HL-60/S4 (cell line): ENCODE results near the gene PRODH2.
"Not testable (repeated sequence)": the region's sequence is repeated elsewhere in the genome, so short reads cannot be mapped to it uniquely, and the experiment has no call there.

Experiments used
- in situ Hi-C: fragments of 300-500 bp; cut with MboI; formaldehyde crosslinking; loops from 2 replicates; pipeline ENCODE4 v1.14.3; 2022; ENCODE audit warnings: low sequenced_read_pairs

Gene PRODH2

DNA sequence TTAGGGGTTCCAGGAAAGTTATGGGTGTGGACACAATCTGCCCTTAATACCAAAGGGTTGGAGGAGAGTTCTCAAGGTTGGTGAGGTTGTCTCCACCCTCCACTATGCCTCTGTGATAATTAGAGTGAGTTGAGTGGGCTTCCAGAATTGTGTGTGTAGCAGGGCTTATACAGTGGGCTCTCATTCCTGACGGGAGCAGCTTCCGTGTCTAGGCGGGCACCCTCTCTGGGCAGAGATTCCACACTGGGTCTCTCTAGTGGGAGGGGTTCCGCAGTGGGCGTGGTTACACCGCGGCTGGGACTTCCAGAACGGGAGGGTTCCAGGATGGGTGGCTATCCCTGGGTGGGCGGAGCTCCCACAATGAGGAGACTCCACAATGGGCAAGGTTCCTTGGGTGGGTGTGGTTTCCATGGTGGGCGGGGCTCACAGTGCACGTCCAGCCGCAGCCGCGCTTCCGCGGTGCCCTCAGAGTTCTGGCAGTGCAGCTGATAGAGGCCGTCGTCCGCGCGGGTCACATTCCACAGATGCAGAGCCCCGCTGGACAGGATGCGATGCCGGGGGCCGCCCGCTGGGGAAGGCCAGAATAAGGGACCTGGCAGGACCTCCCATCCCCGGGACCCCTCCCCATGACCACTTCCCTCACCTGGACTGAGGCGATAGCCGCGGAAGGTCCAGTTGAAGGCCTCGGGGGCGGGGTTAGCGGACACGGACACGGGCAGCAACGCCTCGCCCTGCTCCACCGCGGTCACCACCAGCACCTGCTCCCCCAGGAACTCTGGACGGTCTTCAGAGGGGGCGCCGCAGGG is 31.2 kb upstream of the PRODH2 start:
- in situ Hi-C loops: no loop called here

DNA sequence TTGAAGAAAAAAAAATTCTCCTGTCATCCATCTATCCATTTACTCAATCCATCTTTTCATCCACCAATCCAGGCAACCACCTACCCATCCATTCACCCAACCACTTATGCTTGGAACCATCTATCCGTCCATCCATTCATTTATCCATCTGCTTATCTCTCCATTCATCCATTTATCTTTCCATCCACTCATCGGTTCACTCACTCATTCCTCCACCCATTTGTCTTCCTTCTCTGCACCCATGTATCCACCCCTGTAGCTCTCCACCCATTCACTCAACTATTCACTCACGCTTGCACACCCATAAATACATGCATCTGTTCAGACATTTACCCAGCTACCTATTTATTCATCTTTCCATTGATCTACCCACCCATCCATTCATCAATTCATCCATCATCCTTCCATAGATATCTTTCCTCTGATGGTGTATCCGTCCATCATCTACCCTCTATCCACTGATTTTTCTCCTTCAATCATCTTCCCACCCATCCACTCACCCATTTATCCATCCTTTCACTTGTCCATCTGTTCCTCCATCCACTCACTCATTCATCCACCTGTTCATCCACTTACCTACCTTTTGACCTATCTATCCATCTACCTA is 30.1 kb upstream of the PRODH2 start:
- in situ Hi-C loops: no loop called here

DNA sequence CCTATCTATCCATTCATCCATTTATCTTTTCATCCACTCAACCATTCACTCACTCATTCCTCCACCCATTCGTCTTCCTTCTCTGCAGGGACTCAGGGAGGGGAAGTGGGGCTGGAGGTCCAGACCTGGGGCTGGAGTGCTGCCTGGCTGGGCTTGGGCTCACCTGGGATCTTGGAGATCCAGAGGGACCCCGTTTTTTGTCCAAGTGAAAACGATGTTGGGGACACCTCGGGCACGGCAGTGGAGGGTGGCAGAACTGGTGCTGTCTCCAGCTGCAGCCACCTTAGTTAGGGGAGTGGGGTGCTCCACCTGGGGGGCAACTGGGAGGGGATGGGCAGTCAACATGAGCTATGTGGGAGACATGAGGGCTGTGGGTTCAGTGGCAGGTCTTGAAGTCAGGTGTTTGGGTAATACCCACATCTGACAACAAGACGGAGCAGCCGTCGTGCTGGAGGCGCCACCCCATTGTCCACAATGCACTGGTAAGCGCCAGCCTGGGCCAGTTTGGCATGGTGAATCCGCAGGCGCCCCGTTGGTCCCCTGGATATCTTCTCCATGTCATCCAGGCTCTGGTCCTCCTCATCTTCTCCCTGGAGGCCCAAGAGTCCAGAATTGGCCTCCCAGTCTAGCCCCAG is 29.4 kb upstream of the PRODH2 start:
- in situ Hi-C loops: no loop called here

DNA sequence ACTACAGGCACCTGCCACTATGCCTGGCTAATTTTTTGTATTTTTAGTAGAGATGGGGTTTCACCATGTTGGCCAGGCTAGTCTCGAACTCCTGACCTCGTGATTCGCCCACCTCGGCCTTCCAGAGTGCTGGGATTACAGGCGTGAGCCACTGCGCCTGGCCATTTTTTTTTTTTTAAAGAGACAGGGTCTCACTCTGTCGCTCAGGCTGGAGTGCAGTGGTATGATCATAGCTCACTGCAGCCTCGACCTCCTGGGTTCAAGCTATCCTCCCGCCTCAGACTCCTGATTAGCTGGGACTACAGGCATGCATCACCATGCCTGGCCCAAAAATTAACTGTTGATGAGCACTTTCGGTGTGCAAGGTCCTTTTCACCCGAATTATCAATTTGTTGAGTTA is 23.5 kb upstream of the PRODH2 start:
- in situ Hi-C loops: not testable (repeated sequence)

DNA sequence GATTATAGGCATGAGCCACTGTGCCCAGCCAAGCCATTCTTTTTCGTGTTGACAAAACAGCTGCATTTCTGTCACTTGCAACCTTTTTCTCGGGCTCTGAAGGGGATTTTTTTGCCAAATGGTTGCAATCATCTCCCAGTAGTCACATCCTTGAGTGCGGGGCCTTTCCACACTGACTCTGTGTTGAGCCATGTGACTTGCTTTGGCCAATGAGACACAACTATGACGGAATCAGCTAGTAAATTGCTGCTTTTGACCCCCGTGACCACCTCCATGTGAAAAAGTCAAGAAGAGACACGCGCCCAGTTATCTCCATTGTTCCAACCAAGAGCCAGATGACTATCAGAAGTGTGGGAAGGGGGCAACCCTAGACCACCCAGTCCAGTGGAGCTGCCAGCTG is 21.3 kb upstream of the PRODH2 start:
- in situ Hi-C loops: no loop called here

DNA sequence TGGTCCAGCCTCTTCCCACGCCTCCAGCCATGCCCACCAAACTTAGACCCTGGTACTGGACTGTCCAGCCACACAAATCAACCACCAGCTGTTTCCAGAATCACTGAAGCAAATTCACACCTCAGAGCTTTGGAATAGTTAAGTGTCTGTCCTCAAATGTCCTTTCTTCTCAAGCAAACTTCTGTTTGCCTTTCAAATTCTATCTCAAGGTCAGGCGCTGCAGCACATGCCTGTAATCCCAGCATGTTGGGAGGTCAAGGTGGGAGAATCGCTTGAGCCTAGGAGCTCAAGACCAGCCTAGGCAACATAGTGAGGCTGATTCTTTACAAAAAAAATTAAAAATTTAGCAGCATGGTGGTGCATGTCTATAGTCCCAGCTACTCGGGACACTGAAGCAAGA is 19.4 kb upstream of the PRODH2 start:
- in situ Hi-C loops: no loop called here

DNA sequence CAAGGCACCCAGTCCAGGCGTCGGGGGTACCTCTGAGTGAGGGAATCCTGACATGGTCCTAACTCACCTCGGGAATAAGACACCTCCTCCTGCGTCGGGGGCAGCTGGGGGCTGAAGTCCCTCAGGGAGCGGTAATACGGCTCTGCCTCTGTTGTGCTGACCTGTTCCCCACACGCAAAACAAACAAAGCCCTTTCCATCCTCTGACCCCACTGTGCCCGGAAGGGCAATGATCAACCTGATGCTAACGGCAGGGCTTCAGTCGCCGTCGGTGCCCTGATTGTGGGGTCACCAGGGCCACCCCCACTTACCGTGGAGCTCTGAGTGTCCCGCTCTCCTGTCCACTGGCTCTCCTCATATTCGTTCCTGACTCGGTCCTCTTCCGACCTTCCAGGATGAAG is 18.3 kb upstream of the PRODH2 start:
- in situ Hi-C loops: no loop called here

DNA sequence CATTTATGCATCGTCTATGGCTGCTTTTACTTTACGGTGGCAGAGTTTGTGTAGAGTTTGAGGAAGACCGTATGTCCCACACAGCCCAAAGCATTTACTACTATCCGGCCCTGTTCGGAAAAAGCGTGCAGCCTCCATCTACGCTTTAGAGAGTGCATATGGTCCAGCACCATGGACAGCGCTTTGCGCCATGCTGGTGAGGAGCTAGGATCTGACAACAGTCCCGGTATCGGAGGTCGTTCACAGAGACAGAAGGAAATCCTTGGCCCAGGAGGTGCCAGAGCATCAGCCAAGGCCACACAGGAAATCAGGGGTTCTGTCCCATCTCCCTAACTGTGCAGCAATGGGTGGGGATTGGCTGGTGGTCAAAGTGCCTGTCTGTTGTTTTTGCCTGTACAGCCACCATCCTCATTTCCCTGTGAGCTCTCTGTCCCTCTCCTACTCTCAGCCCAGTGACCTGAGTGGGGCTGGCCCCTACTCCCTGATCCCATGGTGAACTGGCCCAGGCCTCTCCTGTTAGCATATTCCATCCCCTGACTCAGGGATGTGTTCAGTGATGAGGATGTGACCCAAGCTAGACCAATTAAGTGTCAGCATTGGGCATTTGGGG is 16.2 kb upstream of the PRODH2 start:
- in situ Hi-C loops: no loop called here

DNA sequence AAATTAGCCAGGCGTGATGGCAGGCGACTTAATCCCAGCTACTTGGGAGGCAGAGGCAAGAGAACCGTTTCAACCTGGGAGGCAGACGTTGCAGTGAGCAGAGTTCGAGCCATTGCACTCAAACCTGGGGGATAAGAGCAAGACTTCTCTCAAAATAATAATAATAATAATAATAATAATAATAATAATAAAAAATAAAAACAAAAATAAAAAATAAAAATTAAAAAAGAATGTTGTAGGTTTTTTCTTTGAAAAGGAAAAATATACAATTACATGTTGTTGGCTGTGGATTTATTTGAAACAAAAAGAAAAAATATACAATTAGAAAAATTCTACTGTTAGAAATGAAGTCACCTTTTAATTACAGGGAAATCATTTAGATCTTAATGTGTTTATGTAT is 11.5 kb upstream of the PRODH2 start:
- in situ Hi-C loops: no loop called here

DNA sequence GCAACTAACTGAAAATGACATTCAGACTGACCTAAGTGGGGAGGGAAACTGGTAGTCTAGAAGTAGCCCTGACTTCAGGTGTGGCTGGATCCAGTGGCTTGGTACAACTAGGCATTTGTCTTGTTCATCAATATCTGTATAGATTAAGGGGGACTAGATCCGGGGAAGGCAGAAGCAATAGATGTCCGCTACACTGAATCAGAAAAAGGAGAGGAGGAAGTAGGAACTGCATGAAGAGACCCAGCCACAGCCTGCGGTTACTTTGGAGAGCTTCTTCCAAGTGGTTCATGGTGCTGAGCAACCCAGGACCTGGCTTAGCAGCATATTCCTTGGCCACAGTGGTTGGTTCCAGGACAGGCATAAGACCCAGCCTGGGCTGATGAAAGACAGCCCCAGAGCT is 9.9 kb upstream of the PRODH2 start:
- in situ Hi-C loops: no loop called here

DNA sequence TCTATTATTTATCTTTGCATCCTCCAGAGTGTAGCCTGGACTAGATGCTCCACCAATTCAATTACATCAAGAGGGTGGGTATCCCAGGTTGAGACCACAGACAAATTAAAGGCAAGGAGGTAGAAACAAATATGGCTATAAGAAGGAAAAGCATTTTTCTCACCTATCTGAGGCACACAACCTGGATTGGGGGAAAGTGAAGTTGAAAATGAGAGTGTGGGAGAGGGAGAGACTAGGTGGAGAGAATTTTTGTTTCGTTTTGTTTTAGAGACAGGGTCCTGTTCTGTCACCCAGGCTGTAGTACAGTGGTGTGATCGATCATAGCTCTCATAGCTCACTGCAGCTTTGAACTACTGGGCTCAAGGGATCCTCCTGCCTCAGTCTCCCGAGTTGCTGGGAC is 5.8 kb upstream of the PRODH2 start:
- in situ Hi-C loops: no loop called here

DNA sequence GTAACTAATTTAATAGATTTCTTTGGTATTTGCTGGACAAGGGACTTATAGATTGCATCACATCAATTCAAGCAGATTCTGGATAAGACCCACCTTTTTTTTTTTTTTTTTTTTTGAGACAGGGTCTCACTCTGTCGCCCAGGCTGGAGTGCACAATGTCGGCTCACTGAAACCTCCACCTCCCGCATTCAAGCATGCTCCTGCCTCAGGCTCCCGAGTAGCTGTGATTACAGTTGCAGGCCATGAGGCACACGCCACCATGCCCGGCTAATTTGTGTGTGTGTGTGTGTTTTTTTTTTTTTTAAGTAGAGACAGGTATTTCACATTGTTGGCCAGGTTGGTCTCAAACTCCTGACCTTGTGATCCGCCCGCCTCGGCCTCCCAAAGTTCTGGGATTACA is 4.2 kb upstream of the PRODH2 start:
- in situ Hi-C loops: no loop called here

DNA sequence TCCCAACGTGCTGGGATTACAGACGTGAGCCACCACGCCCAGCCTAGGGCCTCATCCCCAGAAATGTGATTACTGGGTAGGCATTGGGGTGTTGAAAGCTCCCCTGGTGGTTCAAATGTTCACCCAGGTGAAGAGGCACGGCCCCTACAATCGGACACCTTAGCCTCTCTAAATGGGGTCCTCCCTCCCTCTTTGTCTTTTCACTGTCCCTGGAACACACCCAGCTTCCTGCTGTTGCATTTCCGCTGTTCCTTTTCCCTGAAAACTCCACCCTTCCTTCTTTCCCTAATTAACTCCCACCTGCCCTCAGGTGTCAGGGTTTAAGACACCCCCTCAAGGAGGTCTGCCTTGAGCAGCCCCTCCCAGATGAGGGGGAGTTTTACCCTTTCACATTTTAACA is 3.6 kb upstream of the PRODH2 start:
- in situ Hi-C loops: no loop called here

DNA sequence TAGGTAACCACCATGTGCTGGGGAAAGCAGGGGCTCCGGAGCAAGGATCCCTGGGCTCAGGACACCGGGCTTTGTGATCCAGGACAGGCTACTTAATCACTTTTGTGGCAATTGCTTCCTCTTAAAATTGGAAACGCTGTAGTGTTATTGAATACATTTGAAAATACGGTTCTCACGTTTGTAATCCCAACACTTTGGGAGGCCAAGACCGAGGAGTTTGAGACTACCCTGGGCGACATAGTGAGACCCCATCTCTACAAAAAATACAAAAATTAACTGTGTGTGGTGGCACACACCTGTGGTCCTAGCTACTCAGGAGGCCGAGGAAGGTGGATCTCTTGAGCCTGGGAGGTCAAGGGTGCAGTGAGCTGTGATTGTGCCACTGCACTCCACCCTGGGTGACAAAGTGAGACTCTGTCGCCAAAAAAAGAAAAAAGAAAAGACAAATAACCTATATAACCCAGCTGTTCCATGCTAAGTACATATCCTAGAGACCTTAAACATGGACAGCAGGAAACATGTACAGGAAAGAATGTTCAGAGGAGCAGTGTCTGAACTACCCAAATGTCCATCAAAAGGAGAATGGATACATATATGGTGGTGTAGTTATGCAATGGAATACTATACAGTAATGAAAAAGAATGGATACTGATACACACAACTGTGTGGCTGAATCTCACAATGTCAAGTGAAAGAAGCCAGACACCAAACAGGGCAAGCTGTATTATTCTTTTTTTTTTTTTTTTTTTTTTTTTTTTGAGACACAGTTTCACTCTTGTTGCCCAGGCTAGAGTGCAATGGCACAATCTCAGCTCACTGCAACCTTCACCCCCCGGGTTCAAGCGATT is 622 bp upstream of the PRODH2 start:
- in situ Hi-C loops: no loop called here

DNA sequence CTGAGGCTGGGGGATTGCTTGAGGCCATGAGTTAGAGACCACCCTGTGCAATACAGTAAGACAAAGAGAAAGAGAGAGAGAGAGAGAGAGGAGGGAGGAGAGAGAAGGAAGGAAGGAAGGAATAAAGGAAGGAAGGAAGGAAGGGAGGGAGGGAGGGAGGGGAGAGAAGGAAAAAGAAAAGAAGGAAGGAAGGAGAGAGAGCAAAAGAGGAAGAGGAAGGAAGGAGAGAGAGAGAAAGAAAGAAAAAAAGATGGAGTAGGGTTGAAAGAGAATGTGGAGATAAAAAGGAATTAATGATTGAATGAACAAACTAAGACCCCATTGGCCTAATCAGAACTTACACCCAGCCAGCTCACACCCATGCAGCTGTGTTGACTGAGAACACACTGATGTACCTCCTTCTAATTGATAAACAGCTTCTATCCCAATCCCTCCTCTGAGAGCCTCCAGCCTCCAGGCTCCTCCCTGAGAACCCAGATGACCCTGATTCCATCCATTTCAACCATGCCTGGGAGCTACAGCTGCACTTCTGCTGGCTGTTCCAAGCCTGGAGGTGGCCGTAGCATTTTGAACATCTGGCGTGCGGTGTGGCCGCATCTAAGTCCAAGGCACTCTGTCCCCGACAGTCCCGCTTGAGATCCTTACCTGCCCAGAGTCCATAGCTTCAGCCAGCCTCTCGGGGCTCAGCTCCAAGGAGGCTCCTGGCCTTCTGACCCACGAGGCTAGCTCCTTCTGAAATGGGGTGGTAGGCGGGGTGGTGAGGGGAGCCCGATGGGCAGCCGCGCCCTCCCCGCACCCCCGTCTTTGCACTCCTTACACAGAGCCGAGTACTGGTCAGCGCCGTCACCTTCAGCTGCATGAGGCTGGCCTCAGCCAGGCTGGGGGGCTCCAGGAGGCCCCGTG is 1.1 kb downstream of the PRODH2 start:
- in situ Hi-C loops: no loop called here

DNA sequence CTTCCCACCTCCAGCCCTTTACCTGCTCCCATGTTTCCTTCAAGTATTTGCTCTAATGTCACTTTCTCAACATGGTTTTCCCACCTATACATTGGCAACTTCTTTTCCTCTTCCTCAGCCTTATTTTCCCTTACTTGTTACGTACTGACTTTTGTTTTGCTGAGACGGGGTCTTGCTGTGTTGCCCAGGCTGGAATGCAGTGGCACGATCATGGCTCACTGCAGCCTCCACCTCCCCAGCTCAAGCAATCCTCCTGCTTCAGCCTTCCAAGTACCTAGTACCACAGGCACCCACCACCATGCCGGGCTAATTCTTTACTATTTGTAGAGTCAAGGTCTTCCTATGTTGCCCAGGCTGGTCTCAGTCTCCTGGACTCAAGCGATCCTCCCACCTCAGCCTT is 5.0 kb downstream of the PRODH2 start:
- in situ Hi-C loops: no loop called here

DNA sequence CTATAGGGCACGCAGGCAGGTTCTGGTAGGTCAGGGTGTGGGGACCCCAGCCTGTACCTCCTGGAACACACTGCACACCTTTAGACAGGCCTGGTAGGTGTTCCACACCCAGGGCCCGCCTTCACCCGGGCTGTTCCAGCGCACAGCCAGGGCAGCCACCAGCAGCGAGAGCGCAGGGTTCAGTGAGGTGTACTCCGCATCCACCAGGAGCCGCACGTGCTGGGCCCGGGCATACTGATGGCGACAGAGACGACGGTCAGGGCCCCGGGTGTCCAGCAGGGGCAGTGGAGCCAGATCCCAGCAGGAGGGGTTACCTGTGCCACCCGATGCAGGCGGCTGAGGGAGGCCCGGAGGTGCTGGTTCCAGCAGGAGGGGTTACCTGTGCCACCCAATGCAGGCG is 6.0 kb downstream of the PRODH2 start:
- in situ Hi-C loops: no loop called here

DNA sequence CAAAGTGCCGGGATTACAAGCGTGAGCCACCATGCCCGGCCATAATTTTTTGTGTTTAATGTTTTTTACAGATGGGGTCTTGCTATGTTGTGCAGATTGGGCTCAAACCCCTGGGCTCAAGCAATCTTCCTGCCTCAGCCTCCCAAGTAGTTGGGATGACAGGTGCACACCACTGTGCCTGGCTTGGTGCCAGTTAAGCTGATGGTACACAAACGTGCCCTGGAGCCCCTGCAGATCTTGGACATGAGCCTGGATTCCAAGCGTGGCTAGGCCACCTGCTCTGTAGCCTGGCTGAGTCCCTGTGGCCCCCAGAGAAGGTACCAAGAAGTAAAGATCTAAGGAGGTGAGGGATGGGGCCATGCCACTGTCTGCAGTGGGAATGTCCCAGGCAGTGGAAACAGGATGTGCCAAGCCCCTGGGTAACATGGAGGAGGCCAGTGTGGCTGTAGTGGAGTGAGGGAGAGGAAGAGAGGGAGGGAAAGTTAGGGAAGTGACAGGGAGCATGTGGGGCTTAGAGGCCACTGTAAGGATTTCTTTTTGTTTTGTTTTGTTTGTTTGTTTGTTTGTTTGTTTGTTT is 7.0 kb downstream of the PRODH2 start:
- in situ Hi-C loops: no loop called here

DNA sequence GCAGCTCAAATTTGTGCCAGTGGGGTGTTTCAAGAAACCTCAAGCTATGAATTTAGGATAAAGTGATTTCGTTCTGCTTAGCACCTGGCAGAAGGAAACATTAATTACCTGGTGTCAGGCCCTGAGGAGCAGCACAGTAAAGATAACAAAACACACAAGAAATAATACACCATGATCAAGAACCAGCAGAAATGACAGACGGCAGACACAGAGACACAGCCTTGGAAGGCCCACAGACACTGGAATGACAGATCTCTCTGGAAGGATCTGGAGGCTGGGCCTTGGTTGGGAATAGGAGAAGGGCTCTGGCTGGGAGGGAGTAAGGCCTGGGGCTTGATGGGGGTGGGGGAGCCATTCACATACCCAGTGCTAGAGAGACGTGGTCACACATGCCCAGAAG is 10.8 kb downstream of the PRODH2 start:
- in situ Hi-C loops: no loop called here

DNA sequence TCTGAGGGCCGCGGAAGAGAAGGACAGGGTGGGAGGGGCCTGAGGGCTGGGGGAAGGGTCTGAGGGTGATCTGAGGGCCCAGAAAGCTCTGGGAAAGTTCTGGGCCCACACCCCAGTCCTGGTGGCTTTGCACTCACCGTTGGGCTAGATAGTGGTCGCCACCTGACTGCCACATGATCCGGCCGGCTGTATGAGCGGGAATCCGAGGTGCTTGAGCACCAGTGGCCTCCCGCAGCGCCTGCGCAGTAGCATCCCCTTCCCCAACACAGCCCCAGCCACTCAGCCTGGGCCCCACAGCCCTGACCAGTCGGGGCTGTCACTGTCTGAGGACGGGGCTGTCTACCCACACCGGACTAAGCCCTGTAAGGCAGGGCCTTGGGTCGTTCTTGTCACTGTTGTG is 15.0 kb downstream of the PRODH2 start:
- in situ Hi-C loops: no loop called here
